NCI-H2081 treated with DMSO at 0.1 percent for 48 hours (cell line): ENCODE results near the gene DENND5A.
"Not testable (repeated sequence)": the region's sequence is repeated elsewhere in the genome, so short reads cannot be mapped to it uniquely, and the experiment has no call there.

Experiments
- DNase-seq: peaks from one replicate; lab custom pipeline; 2025; lab: John Stamatoyannopoulos, UW

DENND5A gene

GRCh38 chr11:9137293-9138132, 127.6 kb downstream of the DENND5A start:
- DNase-seq, result peak; percentile 64

DNA sequence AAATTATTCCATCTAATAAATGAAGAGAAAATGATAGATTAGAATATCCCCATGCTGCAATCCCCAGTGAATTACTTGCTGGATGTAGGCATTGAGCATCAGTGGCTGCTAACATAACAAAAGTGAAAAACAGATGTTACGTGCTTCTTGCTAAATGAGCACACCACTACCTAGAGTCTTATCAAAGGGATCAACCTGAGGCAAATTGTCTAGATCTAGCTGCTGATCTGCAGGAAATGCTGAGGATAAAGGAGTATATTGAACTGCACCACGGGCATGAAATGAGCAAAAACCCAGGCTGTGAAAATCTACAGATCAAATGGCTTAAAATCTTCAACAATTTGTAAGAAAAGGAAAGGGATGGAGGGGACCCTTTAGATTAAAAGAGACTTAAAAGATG, 128.4 kb downstream of the DENND5A start:
- no peak for DNase-seq

- DNase-seq, result no peak
Observed at GRCh38 chr11:9133956-9134355, 131.2 kb downstream of the DENND5A start.

DNA sequence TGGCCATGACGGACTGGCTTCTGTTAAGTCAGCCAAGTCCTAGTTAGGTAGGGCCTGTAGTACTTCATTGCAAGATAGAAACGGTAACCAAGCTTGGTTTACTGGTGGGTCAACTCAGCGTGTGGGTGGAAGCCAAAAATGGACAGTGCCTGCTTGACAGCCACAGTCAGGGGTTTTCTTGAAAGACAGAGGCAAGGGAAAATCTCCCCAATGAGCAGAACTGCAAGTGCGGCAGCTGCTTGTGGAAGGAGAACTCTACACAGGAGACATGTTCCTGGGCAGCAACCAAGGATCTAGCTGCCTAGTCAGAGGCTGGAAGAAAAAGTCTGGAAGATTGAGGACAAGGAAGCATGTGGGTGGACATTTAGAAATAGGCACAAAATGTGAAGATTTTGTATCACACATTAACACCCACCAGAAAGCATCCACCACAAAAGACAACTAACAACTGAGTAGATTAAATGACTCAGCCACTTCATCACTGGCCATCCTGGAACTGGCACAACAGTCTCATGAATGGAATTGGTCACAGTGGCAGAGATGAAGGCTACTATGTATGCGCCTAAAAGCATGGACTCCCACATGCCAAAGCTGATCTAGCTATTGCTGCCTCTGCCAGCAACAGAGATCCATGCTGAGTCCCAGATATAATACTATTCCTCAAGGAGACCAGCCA, 132.8 kb downstream of the DENND5A start:
- no peak for DNase-seq

- DNase-seq, result no peak
Observed at GRCh38 chr11:9130297-9130696, 134.9 kb downstream of the DENND5A start.

DNA sequence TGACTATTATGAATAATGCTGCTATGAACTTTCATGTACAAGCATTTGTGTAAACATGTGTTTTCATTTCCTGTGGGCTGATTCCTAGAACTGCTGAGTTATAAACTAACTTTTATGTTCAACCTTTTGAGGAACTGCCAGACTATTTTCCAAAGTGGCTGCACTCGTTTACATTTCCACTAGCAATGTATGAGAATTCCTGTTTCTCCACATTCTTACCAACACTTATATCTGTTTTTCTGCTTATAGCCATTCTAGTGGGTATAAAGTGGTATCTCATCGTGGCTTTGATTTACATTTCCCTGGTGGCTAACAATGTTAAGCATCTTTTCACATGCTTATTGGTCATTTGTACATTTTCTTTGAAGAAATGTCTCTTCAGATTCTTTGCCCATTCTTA, 138.5 kb downstream of the DENND5A start:
- no peak for DNase-seq

GRCh38 chr11:9125185-9125886, 139.8 kb downstream of the DENND5A start:
- no peak for DNase-seq

GRCh38 chr11:9123595-9124304, 141.4 kb downstream of the DENND5A start:
- DNase-seq, result no peak

GRCh38 chr11:9121469-9121796, 143.7 kb downstream of the DENND5A start:
- no peak for DNase-seq

DNA sequence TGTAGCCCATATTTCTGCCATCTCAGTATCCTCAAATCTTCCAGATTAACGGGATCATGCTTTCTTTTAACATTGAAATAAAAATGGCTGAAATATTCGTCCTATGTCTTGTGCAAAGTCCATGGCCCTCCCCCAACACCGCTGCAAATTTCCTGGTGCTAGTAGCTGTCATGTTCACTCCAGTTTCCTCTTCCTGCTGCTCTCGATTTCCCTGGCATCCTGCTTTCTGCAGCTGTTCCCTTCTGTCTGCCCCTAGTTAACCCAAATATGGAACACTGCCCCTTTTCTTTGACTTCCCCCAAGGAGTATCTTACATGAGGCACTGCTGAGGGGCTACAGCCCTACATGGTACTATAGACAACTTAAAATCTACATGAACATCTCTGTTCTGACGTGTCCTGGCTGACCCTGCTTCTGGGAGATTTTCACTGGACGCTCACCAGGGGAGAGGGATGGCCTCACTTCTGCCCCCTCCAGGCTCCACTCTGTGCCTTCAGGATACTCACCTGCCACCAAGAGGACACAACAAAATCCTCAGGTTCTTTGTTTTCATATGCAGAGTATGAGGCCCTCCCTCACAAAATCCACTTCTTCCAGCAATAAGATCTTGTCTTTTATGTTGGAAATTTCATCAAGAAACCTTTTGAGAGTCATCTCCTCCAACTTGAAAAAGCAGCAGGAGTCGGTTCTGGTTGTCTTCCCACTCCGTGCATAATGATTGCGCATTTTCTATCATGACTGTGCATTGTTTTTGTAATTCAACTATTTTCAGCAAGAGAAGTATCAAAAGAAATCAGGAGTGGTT, 144.3 kb downstream of the DENND5A start:
- no peak for DNase-seq

- no peak for DNase-seq
Observed at GRCh38 chr11:9118277-9118676, 146.9 kb downstream of the DENND5A start.

- no peak for DNase-seq
Observed at GRCh38 chr11:9112075-9112474, 153.1 kb downstream of the DENND5A start.

DNA sequence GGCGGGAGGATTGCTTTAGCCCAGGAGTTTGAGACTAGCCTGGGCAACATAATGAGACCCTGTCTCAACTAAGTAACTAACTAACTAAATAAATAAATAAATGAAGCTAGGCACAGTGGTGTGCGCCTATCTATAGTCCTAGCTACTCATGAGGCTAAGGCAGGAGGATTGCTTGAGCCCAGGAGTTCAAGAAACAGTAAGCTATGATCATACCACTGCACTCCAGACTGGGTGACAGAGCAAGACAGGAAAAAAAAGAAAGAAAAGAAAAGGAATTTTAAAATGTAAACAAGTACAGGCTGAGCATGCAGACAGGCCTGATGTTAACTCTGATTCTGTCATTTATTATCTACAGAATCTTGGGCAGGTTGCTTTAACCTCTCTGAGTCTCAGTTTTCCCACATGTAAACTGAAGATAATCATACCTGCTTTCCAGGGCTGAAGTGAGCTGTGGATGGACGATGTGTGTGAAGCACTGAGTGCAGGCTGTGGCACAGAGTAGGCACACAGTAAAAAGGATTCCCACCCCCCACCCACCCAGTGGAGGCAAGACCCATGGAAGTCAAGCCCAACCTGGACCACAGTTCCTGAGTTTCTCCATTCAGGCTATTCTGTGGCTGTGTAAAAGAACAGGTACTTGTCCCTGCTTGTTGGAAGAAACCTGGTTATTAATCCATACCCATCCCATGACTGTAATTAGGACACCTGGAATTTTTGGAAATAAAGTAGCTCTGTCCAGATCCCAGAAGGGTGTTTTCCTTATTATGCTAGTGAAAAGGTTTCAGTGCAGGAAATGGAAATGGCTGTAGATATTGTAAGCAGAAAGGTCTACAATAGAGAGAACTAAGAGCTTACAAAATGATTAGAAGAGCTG, 155.1 kb downstream of the DENND5A start:
- no peak for DNase-seq

GRCh38 chr11:9104580-9104979, 160.6 kb downstream of the DENND5A start:
- DNase-seq, result no peak

GRCh38 chr11:9103542-9104276, 161.4 kb downstream of the DENND5A start:
- DNase-seq, result no peak

DNA sequence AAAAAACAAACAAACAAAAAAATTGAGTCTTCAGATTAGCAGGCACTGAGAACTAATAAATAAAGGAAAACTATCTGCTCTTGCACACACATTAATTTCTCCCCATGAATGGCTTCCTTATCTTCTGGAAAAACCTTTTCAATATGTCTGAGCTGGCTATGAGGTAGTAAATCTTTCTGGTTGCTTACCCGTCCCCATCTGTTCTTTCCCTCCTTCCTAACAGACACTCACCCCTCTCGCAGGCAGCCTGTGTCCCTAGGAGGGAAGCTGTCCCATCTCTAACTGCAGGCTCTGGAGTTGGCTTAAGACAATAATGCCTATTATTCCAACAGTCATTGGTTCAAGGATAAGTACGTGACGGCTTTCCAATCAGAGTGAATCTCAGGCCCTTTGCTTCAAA, 165.5 kb downstream of the DENND5A start:
- no peak for DNase-seq

DNA sequence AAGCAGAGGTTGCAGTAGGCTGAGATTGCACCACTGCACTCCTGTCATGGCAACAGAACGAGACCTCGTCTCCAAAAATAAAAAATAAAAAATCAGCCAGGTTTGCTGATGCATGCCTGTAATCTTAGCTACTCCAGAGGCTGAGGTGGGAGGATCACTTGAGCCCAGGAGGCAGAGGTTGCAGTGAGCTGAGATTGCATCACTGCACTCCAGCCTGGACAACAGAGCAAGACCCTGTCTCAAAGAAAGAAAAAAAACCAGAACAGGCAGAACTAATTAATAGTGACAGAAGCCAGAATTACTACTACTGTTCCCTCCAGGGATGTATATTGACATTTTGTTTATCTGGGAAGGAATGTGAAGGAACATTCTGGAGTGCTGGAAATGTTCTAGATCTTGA, 166.7 kb downstream of the DENND5A start:
- DNase-seq, result not testable (repeated sequence)

DNA sequence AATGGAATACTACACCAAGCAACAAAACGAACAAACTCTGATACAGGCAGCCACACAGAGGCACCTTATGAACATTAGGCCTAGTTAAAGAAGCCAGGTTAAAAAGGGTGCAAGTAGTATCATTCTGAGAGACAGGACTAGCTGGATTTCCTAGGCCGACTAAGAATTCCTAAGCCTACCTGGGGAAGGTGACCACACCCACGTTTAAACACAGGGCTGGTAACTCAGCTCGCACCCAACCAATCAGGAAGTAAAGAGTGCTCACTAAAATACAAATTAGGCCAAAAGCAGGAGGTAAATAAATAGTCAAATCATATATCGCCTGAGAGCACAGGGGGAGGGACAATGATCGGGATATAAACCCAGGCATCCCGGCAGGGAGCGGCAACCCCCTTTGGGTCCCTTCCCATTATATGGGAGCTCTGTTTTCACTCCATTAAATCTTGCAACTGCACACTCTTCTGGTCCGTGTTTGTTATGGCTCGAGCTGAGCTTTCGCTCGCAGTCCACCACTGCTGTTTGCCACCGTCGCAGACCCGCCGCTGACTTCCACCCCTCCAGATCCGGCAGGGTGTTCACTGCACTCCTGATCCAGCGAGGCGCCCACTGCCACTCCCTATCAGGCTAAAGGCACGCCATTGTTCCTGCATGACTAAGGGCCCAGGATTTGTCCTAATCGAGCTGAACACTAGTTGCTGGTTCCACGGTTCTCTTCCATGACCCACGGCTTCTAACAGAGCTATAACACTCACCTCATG, 167.8 kb downstream of the DENND5A start:
- not testable (repeated sequence) for DNase-seq

GRCh38 chr11:9096427-9096826, 168.7 kb downstream of the DENND5A start:
- no peak for DNase-seq
